Raji (cell line): Measurements from ENCODE around the gene GRXCR1.

ENCODE experiments used
- POLR2A ChIP-seq: IDR thresholded peaks from 2 replicates; pipeline ENCODE4 v1.6.1; 2011; ENCODE audit warnings: low read depth, low read length, control low read depth; ENCODE audit not compliant: insufficient read depth

Gene GRXCR1

DNA sequence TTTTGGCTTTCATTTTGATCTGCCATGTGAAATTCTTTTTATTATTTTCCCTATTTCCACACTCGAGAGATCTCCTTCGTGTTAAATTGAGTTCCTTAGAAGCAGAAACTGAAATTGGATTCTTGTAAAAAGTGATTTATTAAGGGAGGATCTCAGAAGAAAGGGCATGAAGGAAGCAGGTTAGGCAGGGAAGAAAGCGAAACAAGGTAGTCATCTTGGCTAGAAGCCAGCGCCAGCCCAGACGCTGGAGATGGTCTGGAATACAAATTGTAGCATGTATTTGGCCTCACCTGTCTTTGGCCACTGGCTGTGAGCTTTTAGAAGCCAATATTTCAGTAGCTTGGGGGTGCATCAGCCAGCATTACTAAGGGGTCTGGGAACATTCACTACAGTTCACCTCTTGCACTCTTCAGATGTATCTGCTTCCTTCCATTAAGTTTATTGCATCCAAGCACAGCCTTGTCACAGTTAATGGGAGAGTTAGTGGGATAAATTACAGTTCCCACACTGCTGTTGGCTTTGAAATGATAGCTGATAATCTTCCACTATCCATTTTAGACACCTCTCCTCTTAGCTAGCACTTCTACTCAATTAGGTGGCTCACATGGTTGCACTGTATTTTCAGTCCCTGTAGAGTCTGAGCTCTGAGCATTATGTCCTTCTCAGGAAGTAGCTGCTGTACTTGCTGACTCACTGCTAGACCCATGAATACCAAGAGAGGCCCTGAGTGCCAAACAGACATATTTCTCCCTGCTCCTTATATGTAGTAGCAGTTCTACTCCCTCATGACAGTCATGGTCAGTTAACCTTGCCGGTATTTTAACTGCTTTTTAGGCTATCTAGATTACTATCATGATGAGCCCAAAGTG lies 14.6 kb downstream of the GRXCR1 start:
- no peak for TF ChIP-seq POLR2A

DNA sequence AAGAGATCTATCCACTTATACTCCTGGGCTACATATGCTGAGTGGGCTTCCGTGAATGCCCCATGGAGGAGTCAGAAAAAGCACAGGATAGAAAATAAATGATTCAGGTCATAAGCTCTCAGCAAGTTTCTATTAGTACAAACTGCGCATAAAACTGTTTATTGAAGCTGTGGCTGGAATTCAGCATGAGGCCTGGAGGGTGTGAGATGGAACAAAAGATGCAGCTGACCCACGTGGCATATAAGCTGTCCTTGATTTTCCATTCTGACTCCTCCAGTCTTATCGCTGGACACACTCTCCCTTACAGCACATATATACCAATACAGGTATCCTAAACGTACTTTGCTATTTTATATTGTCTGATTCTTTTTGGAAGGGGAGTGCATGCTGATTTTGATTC lies 17.9 kb downstream of the GRXCR1 start:
- no peak for TF ChIP-seq POLR2A

DNA sequence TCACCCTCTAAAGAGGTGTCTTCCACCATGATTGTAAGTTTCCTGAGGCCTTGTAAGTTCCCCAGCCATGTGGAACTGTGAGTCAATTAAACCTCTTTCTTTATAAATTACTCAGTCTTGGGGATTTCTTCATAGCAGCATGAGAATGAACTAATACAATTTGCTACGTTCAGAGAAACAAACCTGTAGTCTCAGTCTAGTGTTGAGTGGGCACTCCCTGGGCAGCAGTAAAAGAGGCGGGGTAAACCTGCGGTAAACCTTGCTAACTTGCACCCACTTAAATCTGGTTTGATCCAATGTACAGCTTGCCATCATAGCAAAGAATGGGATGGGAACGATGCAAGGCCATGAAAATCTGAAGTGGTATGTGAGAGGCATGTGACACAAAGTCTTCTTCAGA lies 22.4 kb downstream of the GRXCR1 start:
- TF ChIP-seq POLR2A: no peak

DNA sequence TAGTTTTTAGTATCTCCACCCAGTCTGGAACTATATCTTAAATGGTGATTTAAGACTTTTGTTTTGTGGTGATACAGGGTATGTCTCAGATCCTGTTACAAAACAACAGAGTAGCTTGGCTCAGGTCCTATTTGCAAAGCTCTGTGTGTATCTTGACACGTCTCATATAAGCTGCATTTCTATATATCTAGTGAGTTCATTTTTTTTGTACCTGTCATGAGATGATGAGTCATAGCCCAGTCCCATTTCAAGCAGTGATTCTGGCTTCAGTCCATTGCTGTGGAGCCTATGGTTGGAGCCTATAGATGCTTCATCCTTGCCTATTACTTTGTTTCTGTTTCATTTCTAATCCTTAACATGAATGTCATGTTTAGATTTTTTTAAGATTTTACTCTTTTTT lies 23.0 kb downstream of the GRXCR1 start:
- TF ChIP-seq POLR2A: no peak

DNA sequence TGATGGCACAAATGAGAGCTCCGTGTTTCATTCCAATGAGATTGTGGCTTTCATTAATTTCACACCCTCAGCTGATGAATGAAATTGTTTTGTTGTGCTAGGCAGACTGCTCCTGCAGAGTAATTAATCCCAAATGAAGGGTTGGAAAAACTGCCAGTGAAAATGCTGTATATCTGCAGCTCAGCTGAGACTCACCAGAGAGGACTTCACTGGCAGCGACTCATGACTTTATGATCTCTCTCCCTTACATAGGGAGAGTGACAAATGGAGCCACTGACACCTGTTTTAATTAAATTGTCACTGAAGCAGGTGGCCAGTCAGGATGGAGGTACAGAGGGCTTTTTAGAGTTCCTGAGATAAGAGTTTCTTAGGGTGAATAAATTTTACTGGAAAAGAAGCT lies 24.8 kb downstream of the GRXCR1 start:
- no peak for TF ChIP-seq POLR2A

DNA sequence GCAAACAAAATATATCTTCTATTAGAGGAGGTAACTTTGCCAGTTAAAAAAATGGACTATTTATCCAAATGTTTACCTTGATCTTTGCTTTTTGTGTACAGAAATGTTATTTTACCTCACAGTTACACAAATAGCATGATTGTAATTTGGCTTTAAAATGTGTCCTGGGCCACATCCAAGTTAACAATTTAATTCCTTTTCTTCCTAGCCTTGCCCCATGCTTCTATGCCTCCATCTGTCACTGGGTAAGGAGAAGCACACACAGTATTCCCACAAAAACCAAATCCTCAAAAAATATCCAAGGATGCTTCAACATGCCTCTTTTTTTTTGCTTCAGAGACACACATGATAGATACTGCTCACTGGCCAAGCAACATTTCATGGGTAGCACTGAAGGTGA lies 30.9 kb downstream of the GRXCR1 start:
- no peak for TF ChIP-seq POLR2A

DNA sequence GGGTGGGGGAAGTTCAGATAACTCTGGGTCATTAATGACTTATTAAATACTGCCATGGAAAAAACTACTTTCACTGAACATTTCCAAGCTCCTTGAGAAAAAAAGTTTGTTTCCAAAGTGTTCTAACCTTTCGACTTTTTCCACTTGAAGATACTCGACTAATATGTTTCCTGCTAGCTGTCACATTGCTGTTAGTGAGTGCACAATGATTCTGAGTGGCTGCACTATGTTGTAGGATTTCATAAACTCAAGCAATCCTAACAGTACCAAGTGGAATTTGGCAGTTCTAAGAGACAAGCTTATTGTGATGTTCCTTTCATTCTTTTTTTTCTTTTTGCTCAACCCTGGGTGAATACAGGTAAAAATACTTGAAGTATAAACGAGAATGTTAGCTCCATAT lies 33.4 kb downstream of the GRXCR1 start:
- no peak for TF ChIP-seq POLR2A

DNA sequence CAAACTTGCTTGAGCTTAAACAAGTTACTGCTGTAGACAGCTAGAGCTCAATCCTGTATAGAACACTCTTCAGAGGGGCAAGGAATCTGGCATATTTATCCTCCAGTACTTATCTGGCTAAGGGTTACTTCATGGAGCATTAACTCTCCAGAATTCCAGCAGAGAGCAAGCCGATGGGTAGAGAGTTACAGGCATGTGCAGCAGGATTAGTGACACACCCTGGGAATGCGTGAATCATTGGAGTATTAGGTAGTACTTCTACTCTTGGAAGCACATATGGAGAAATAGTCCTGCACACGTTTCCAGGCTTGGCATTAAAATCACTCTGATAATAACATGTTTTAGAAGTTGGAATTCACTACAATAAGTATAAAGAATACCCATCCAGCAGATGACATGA lies 35.4 kb downstream of the GRXCR1 start:
- TF ChIP-seq POLR2A: no peak

DNA sequence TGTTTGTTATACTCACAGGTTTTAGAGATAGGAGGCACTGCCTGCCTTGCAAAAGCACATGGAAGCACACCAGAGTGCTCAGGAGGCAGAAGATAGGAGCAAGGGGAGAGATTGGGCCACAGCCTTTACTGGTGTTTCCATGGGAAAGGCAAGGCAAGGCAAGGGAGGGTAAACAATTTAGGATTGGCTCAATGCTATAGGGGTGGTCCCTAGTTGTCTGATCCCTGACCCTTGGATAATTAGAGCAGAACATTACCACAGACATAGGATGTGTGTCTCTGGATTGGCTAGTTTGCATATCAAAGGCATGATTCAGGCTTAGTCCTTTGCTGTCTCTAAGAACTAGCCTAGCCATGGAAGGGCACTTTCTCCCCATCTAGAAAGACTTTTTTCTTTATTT lies 36.1 kb downstream of the GRXCR1 start:
- no peak for TF ChIP-seq POLR2A

DNA sequence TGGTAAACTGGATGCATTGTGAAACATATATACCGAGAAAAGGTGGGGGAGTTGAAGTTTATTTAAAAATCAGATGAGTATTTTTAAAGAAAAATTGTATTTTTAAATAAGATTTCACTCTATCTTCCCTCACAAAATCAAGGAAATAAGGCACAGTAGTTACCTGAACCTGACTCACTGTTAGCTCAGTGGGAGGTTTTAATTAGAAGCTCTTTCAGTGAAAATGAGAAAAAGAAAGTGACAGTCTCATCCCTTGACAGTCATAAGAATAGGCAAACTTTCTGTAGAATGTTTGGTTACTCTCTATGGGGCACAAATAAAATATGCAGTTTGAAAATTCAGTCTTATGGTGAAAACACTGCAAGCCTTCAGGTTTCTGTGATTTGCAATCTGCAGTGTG lies 49.7 kb downstream of the GRXCR1 start:
- TF ChIP-seq POLR2A: no peak

DNA sequence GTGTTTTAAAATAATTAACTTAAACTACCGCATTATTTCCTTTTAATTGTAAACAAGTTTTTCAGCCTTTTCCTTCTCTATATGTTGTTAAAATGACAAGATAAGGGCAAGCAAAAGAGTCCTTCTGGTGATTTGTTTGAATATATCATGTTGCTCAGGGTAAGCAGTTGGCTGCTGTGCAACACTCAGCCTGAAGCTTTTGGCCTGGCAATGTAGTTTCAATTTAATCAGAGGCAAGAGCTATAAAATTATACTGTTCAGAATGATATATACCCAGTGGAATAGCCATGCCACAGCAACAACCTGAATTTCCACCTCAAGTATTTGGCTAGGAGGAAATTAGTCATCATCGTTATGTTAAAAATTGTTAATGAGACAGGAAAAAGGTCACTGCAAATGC lies 53.4 kb downstream of the GRXCR1 start:
- TF ChIP-seq POLR2A: no peak

DNA sequence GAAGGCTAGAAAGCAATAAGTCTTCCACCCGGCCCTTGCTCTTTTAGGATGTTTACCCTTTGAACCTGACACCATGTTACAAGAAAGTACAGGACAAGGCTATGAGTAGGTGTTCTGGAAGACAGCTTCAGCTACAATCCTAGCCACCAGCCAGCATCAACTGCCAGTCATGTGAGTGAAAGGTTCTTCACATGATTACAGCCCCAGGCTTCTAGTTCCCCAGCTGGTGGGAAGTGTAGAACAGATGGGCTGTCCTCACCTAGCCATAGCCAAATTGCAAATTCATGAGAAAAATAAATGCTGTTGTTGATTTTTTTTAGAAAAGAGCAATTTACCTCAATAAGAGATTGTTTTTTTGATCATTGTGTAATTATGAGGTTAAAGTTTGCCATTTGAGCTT lies 60.8 kb downstream of the GRXCR1 start:
- no peak for TF ChIP-seq POLR2A

DNA sequence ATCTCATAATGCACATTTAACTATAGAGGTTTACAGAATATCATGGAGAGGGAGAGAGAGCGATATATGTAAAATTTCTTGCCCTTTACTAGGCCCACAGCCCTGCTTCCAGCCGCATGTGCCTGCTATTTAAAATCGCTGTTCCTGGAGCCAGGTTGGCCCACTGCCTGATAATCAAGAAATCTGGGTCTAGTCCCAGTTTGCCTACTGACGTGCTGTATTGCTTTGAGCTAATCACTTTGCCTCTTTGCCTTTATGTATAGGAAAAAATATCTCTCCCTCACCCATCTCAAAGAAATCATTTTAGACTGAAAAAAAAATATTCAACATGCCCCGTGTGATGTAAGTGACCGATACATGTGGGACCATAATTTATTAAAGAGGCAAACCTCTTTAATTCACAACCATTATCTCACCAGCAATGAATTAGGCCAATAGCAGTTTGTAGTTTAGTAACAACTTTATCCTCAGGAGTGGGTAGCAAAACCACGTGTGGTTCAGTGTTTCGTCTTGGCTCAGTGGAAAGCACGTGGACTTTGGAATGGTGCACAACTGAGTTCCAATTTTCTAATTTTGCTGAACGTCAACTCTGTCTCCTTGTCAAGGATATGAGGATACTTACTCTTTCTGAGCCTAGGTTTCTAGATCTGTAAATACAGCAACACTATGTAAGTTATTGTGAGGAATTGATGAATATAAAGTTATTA lies 62.6 kb downstream of the GRXCR1 start:
- TF ChIP-seq POLR2A: no peak

DNA sequence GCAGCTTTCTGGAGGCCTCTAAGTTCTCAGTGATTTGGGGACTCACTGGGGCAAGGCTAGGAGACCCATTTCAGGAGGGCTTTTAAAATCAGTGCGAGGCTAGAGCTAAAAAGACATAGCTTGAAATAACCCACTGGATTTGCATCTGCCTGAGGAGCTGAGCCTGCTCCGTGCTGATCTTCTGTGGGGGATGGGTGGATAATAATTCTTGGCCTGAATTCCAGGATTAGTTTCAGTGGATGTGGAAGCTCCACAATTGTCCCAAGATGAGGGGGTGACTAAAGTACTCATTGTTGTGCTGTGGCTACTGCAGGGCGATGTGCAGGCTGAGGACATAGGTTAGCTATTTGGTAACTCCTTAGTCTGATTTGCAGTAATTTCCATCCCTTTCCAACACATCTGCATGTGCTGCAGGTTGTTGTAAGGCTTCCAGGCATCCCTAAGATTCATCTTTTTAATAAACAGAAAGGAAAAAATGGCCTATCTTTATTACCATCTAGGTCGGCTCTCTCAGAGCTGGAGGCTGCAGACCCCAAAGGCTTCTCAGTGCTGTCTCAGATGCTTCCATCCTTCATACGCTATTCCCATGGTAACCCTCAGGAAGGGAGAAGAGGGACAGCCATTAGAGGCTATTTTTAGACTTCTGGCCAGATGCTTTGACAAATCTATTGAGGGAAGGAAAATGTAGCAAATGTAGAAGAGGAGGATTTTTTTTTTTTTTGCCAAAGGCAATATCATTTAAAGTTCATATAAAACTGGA lies 63.4 kb downstream of the GRXCR1 start:
- no peak for TF ChIP-seq POLR2A

DNA sequence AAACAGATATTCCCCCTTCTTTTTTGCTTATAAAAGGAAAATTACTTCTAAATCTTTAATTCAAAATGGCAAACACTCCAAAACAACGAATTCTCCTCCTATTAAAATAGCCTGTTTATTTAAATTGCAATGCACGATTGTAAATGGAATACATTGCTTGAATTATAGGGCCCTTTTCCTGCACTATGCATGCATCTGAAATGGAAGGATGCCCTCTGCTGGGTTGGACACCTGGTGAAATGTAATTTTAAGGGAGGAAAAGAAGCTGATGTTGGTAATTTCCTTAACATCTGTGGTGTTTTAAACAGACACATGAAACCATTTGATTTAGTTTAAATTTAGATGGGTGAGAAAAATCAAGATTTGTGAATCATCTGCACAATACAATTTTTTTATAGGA lies 72.8 kb downstream of the GRXCR1 start:
- no peak for TF ChIP-seq POLR2A

DNA sequence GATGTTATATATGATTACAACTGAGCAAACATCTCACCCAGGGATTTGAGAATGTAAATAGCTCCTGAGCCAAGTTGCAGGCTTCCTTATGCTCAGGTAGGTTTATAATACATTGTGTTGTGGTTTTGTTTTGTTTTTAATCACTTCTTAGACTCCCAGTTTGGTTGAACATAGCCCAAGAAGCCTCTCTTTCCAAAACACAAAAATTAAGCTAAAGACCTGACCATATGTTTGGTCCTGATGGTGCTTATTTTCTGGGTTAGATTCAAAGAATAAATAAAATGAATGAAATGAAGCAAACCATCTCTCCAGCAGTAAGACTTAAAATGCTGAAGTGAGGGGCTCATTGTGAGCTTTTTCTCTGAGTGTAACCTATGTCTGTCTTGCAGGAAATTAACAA lies 93.5 kb downstream of the GRXCR1 start:
- TF ChIP-seq POLR2A: no peak
